OCI-LY7 (cell line): ENCODE data around the gene OPN1LW. TPM values are rescaled to one million over a fixed set of nuclear protein-coding genes. Genes with fewer than 3 reads are reported as not detected.

Experiments used
- BruUV-seq: library from RNA; stranded (reverse); fragments of 400-500 nt; replicated peaks from 2 replicates; lab custom pipeline; 2021; lab: Mats Ljungman, UMichigan
- CTCF ChIA-PET: fragments of 300-600 bp; sonication (Branson Sonifier 250); formaldehyde crosslinking; loops from one replicate; lab custom pipeline; 2022; ENCODE audit warnings: antibody characterized with exemption; ENCODE audit not compliant: unreplicated experiment; lab: Charles Lee
- POLR2A ChIA-PET: fragments of 300-600 bp; sonication (Branson Sonifier 250); formaldehyde crosslinking; loops from one replicate; lab custom pipeline; 2022; ENCODE audit warnings: antibody characterized with exemption; lab: Charles Lee
- DNase-seq: peaks from one replicate; pipeline ENCODE4 v3.0.0-alpha.2; 2015; ENCODE audit warnings: low spot score
- H2AFZ ChIP-seq: fragments of 200-600 bp; sonication (generic), shearing (Covaris generic); 2 replicates; pipeline ENCODE4 v1.6.1; 2014; ENCODE audit warnings: mild to moderate bottlenecking, antibody characterized with exemption, low read length, moderate library complexity
- H3K27ac ChIP-seq: fragments of 200-600 bp; sonication (generic); 2 replicates; pipeline ENCODE4 v1.5.1; 2014; ENCODE audit warnings: mixed run types, low read depth, mild to moderate bottlenecking, moderate library complexity, low read length, inconsistent platforms; ENCODE audit not compliant: poor library complexity, severe bottlenecking
- H3K36me3 ChIP-seq: fragments of 200-600 bp; sonication (generic); 2 replicates; pipeline ENCODE4 v1.6.1; 2014; ENCODE audit warnings: mild to moderate bottlenecking, antibody characterized with exemption, low read length, moderate library complexity, mixed read lengths; ENCODE audit not compliant: insufficient read depth
- H3K4me1 ChIP-seq: fragments of 200-600 bp; sonication (generic); 2 replicates; pipeline ENCODE4 v1.5.1; 2014; ENCODE audit warnings: mild to moderate bottlenecking, low read length; ENCODE audit not compliant: insufficient read depth, poor library complexity, severe bottlenecking
- H3K4me2 ChIP-seq: fragments of 200-600 bp; sonication (generic); 2 replicates; pipeline ENCODE4 v1.6.1; 2014; ENCODE audit warnings: mild to moderate bottlenecking, low read length
- H3K4me3 ChIP-seq: fragments of 200-600 bp; sonication (generic); 2 replicates; pipeline ENCODE4 v1.5.1; 2014; ENCODE audit warnings: mild to moderate bottlenecking, low read depth, low read length; ENCODE audit not compliant: poor library complexity, severe bottlenecking
- H3K79me2 ChIP-seq: fragments of 200-600 bp; sonication (generic); 2 replicates; pipeline ENCODE4 v1.6.1; 2016; ENCODE audit warnings: low read depth, mild to moderate bottlenecking, low read length, moderate library complexity, mixed read lengths; ENCODE audit not compliant: insufficient read depth
- H3K9me2 ChIP-seq: fragments of 200-600 bp; sonication (generic); 2 replicates; pipeline ENCODE4 v1.6.1; 2016; ENCODE audit warnings: mild to moderate bottlenecking, low read length, mixed read lengths; ENCODE audit not compliant: insufficient read depth
- H3K9me3 ChIP-seq: fragments of 200-600 bp; sonication (generic); 2 replicates; pipeline ENCODE4 v1.6.1; 2014; ENCODE audit warnings: mild to moderate bottlenecking, mixed run types, low read length, mixed read lengths
- H4K20me1 ChIP-seq: fragments of 200-600 bp; sonication (generic); 2 replicates; pipeline ENCODE4 v1.6.1; 2014; ENCODE audit warnings: mild to moderate bottlenecking, antibody characterized with exemption, low read length, moderate library complexity, mixed read lengths; ENCODE audit not compliant: insufficient read depth
- CTCF ChIP-seq: fragments of 200-600 bp; sonication (generic); conservative IDR thresholded peaks from 2 replicates; pipeline ENCODE4 v1.5.1; 2014; ENCODE audit warnings: mild to moderate bottlenecking, antibody characterized with exemption, low read length, moderate library complexity, mixed read lengths
- EZH2phosphoT487 ChIP-seq: fragments of 200-600 bp; sonication (generic); IDR thresholded peaks from 2 replicates; pipeline ENCODE4 v1.6.1; 2018; ENCODE audit warnings: low read depth, borderline replicate concordance, mild to moderate bottlenecking, mixed run types, antibody characterized with exemption, low read length, moderate library complexity, mixed read lengths
- intact Hi-C: fragments of 100-400 bp; cut with micrococcal nuclease; formaldehyde crosslinking; loops from one replicate; pipeline ENCODE4 v1.10.0; 2022; ENCODE audit not compliant: unreplicated experiment
- total RNA-seq, 2 experiments: library from RNA; depleted of rRNA in 1 of 2; stranded (reverse); fragments of >200 nt in 1 of 2; shearing (Covaris generic) in 1 of 2; gene quantifications; 2 replicates each; pipeline ENCODE4 v1.2.3, GENCODE V29; 2014 to 2022

The OPN1LW gene
- total RNA-seq, 2 experiments from 2014 or later = not detected

GRCh38 chrX:154117566-154117965 is 26.5 kb upstream of the OPN1LW start:
- Histone ChIP-seq H3K36me3 (no peaks in the 10 kb centered on the region), H3K4me3 (no peak overlapping the region), H3K27ac (no peak overlapping the region), H3K9me3 (no peaks in the 10 kb centered on the region), H4K20me1 (no peaks in the 10 kb centered on the region), H3K79me2 (no peaks in the 10 kb centered on the region), H3K4me2 (no peak overlapping the region), H2AFZ (no peak overlapping the region), H3K9me2 (no peaks in the 10 kb centered on the region), H3K4me1 (no peaks in the 10 kb centered on the region)
- BruUV-seq = no TSS peak
- ChIA-PET CTCF (no interaction called here), POLR2A (interaction anchor here (0.6 kb wide), 1 partner anchor 310 kb away, joined by 3 read pairs; no protein-coding TSS in a partner anchor)
- intact Hi-C loops = no loop called here
- TF ChIP-seq CTCF = no peak
- no peak for TF ChIP-seq EZH2phosphoT487
- DNase-seq = no peak

DNA sequence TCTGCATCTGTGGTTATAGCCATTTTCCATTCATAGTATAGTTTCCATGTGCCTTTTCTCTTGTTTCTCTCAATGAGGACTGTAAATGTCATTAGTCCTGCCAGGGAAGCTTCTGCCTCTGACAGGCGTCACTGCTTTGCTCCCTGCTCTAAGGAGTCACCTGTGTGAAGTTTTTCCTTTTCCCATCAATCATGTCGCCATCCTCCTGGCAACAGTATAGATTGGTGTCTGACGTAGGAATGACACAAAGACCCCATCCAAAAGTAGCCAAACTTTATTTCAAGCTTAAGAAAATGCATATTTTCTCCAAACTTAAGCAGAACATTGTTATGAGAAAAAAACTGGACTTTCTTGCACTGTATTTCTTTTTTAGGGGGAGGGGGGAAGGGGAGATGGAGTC is 23.5 kb upstream of the OPN1LW start:
- POLR2A ChIA-PET = no interaction called here
- H3K4me2 ChIP-seq = no peak overlapping the region
- CTCF ChIA-PET = no interaction called here
- H3K4me3 ChIP-seq = no peak overlapping the region
- BruUV-seq = no TSS peak
- H3K79me2 ChIP-seq = no peaks in the 10 kb centered on the region
- TF ChIP-seq EZH2phosphoT487 = no peak
- TF ChIP-seq CTCF = no peak
- DNase-seq = no peak
- H4K20me1 ChIP-seq = no peaks in the 10 kb centered on the region
- intact Hi-C loops = no loop called here
- no peak overlapping the region for H3K27ac ChIP-seq
- no peaks in the 10 kb centered on the region for H3K9me2 ChIP-seq
- no peak overlapping the region for H2AFZ ChIP-seq
- no peaks in the 10 kb centered on the region for H3K36me3 ChIP-seq
- H3K4me1 ChIP-seq = peaks cover 8% of the 10 kb centered on the region
- no peaks in the 10 kb centered on the region for H3K9me3 ChIP-seq

GRCh38 chrX:154121207-154121606 is 22.8 kb upstream of the OPN1LW start:
- CTCF ChIA-PET = no interaction called here
- TF ChIP-seq EZH2phosphoT487 (no peak), CTCF (no peak)
- H3K4me1 ChIP-seq = peaks cover 8% of the 10 kb centered on the region
- BruUV-seq = no TSS peak
- H3K27ac ChIP-seq = no peak overlapping the region
- POLR2A ChIA-PET = no interaction called here
- no peaks in the 10 kb centered on the region for H3K9me2 ChIP-seq
- no peaks in the 10 kb centered on the region for H4K20me1 ChIP-seq
- no peaks in the 10 kb centered on the region for H3K9me3 ChIP-seq
- no peaks in the 10 kb centered on the region for H3K79me2 ChIP-seq
- intact Hi-C loops = no loop called here
- no peak overlapping the region for H3K4me2 ChIP-seq
- H2AFZ ChIP-seq = no peak overlapping the region
- DNase-seq = no peak
- no peaks in the 10 kb centered on the region for H3K36me3 ChIP-seq
- no peak overlapping the region for H3K4me3 ChIP-seq
